Measurements from ENCODE around the gene ADAMTS17. TPM values are rescaled to one million over a fixed set of nuclear protein-coding genes. Genes with fewer than 3 reads are reported as not detected.

ADAMTS17 gene
- total RNA-seq, 1 experiment from 2014 or later, result 7.7 TPM

- no peak for DNase-seq (ENCODE audit: unreplicated experiment)
- BruUV-seq (replicated peaks), result no TSS peak
- peaks cover 19% of the 10 kb centered on the region for H3K4me1 Mint-ChIP-seq (ENCODE audit: insufficient read depth, unreplicated experiment)
- TF ChIP-seq, protein P1, sequence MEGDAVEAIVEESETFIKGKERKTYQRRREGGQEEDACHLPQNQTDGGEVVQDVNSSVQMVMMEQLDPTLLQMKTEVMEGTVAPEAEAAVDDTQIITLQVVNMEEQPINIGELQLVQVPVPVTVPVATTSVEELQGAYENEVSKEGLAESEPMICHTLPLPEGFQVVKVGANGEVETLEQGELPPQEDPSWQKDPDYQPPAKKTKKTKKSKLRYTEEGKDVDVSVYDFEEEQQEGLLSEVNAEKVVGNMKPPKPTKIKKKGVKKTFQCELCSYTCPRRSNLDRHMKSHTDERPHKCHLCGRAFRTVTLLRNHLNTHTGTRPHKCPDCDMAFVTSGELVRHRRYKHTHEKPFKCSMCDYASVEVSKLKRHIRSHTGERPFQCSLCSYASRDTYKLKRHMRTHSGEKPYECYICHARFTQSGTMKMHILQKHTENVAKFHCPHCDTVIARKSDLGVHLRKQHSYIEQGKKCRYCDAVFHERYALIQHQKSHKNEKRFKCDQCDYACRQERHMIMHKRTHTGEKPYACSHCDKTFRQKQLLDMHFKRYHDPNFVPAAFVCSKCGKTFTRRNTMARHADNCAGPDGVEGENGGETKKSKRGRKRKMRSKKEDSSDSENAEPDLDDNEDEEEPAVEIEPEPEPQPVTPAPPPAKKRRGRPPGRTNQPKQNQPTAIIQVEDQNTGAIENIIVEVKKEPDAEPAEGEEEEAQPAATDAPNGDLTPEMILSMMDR (IDR thresholded peaks at IDR 0.05; ENCODE audit: unreplicated experiment), result no peak
- no peak overlapping the region for H3K27ac Mint-ChIP-seq (ENCODE audit: low read depth, unreplicated experiment)
- H3K9me3 Mint-ChIP-seq (ENCODE audit: unreplicated experiment), result peaks cover 18% of the 10 kb centered on the region
- CTCF ChIA-PET, result interaction anchor here (0.6 to 1.8 kb wide), 5 partner anchors 9 to 187 kb away, joined by 3 to 6 read pairs (median 3); no protein-coding TSS in a partner anchor
- no peaks in the 10 kb centered on the region for H3K36me3 Mint-ChIP-seq (ENCODE audit: insufficient read depth, unreplicated experiment)
- POLR2A ChIA-PET, result no interaction called here
- H3K27me3 Mint-ChIP-seq (ENCODE audit: insufficient read depth, unreplicated experiment), result no peaks in the 10 kb centered on the region
- intact Hi-C loops (cut with micrococcal nuclease), result no loop called here
- H3K4me3 Mint-ChIP-seq (ENCODE audit: unreplicated experiment), result no peak overlapping the region
Measured at GRCh38 chr15:100116416-100117190, 225.2 kb downstream of the ADAMTS17 start.

DNA sequence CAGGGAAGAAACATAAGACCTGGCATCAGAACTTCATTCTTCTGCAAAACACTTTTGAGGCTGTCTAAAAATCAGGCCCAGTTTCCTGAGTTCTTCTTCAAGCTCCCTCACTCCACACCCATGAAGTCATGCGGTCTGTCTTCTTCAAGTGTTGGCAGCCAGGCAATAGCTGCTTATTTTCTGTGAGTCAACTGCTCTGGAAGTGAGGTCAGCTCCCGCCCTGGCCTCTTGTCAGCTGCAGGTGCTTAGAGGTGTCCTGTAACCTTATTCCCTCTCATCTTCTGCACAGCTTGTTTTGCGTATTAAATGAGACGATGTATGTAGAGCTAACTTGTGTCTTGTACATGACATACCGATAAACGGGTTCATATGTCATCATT lies 226.1 kb downstream of the ADAMTS17 start:
- intact Hi-C loops (cut with micrococcal nuclease), result loop anchor here (2.0 kb wide), 1 partner anchor 147 kb away; no protein-coding TSS in a partner anchor
- no TSS peak for BruUV-seq (replicated peaks)
- ChIA-PET POLR2A (interaction anchor here (0.6 to 1.2 kb wide), 3 partner anchors 8 to 553 kb away, joined by 3 to 4 read pairs (median 3); no protein-coding TSS in a partner anchor), CTCF (interaction anchor here (0.6 to 1.8 kb wide), 6 partner anchors 10 to 844 kb away, joined by 3 to 6 read pairs (median 4); no protein-coding TSS in a partner anchor)
- Mint-ChIP-seq H3K9me3 (ENCODE audit: unreplicated experiment) (peaks cover 10% of the 10 kb centered on the region), H3K27me3 (ENCODE audit: insufficient read depth, unreplicated experiment) (no peaks in the 10 kb centered on the region), H3K36me3 (ENCODE audit: insufficient read depth, unreplicated experiment) (no peaks in the 10 kb centered on the region), H3K27ac (ENCODE audit: low read depth, unreplicated experiment) (peak overlapping the region; percentile 42), H3K4me1 (ENCODE audit: insufficient read depth, unreplicated experiment) (peaks cover 28% of the 10 kb centered on the region), H3K4me3 (ENCODE audit: unreplicated experiment) (no peak overlapping the region)
- DNase-seq (ENCODE audit: unreplicated experiment), result peak; percentile 77
- TF ChIP-seq, protein P1 (IDR thresholded peaks at IDR 0.05; ENCODE audit: unreplicated experiment), result no peak

GRCh38 chr15:100115066-100115710 lies 226.6 kb downstream of the ADAMTS17 start:
- peaks cover 31% of the 10 kb centered on the region for H3K4me1 Mint-ChIP-seq (ENCODE audit: insufficient read depth, unreplicated experiment)

More at GRCh38 chr15:100115066-100115710, 226.6 kb downstream of the ADAMTS17 start:
- no peak for DNase-seq (ENCODE audit: unreplicated experiment)
- no peak overlapping the region for H3K4me3 Mint-ChIP-seq (ENCODE audit: unreplicated experiment)
- no peaks in the 10 kb centered on the region for H3K27me3 Mint-ChIP-seq (ENCODE audit: insufficient read depth, unreplicated experiment)
- intact Hi-C loops (cut with micrococcal nuclease), result loop anchor here (2.0 kb wide), 1 partner anchor 146 kb away; no protein-coding TSS in a partner anchor
- H3K36me3 Mint-ChIP-seq (ENCODE audit: insufficient read depth, unreplicated experiment), result no peaks in the 10 kb centered on the region
- CTCF ChIA-PET, result interaction anchor here (0.6 to 1.8 kb wide), 7 partner anchors 10 to 843 kb away, joined by 3 to 6 read pairs (median 4); no protein-coding TSS in a partner anchor
- POLR2A ChIA-PET, result interaction anchor here (0.6 to 1.2 kb wide), 3 partner anchors 8 to 554 kb away, joined by 3 to 4 read pairs (median 3); no protein-coding TSS in a partner anchor
- H3K9me3 Mint-ChIP-seq (ENCODE audit: unreplicated experiment), result peaks cover 7% of the 10 kb centered on the region
- peak overlapping the region; percentile 42 for H3K27ac Mint-ChIP-seq (ENCODE audit: low read depth, unreplicated experiment)
- BruUV-seq (replicated peaks), result no TSS peak
- TF ChIP-seq, protein P1 (IDR thresholded peaks at IDR 0.05; ENCODE audit: unreplicated experiment), result no peak

All from MCF 10A (cell line).